Anterior cingulate cortex (tissue), 58 donors: ENCODE measurements around the gene ATF6.
"Not testable (repeated sequence)": the region's sequence is repeated elsewhere in the genome, so short reads cannot be mapped to it uniquely, and the experiment has no call there.

Experiments
- DNase-seq, 58 donors: peaks; one replicate each; lab custom pipeline; 2025; lab: John Stamatoyannopoulos, UW

ATF6 gene, protein sequence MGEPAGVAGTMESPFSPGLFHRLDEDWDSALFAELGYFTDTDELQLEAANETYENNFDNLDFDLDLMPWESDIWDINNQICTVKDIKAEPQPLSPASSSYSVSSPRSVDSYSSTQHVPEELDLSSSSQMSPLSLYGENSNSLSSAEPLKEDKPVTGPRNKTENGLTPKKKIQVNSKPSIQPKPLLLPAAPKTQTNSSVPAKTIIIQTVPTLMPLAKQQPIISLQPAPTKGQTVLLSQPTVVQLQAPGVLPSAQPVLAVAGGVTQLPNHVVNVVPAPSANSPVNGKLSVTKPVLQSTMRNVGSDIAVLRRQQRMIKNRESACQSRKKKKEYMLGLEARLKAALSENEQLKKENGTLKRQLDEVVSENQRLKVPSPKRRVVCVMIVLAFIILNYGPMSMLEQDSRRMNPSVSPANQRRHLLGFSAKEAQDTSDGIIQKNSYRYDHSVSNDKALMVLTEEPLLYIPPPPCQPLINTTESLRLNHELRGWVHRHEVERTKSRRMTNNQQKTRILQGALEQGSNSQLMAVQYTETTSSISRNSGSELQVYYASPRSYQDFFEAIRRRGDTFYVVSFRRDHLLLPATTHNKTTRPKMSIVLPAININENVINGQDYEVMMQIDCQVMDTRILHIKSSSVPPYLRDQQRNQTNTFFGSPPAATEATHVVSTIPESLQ

DNA sequence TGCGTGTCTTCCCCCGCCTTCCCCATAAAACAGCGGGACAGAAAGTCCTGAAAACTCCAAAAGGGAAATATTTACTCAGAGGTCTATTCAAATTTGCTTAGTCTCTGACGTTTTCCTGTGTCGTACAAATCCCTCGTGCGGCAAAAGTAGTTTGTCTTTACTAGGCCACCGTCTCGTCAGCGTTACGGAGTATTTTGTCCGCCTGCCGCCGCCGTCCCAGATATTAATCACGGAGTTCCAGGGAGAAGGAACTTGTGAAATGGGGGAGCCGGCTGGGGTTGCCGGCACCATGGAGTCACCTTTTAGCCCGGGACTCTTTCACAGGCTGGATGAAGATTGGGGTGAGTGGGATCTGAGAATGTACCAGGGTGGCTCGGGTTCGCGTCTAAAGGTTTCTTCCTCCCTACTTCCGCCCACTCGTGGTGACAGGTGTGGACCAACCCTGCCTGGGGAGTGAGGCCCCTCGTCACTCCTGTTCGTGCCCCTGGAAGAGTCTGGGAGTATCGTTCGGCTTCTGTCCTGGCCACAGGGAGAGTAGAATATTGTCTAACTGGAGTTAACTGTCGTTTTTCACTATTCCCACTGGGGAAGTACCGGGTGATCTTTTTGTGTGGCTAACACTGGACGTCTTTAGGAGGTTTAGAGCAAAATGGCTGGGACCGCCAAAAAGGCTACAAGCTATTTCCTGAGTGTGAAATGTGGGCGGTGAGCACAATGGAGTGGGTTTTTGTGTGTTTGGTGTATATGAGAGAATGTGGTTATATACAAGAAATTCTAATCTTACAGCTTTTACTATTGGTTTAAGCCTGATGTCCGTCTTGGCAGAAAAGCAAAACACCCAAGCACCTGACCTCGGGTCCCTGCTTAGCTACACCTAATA is at the start of gene ATF6:
TSS of gene ATF6 (plus strand) at position 219 of the 880 bp plus-strand sequence. CDS start at position 260, 41 bp downstream.
- DNase-seq: peak in 57 of 58 donors; percentile 36 to 95 (median 78)

DNA sequence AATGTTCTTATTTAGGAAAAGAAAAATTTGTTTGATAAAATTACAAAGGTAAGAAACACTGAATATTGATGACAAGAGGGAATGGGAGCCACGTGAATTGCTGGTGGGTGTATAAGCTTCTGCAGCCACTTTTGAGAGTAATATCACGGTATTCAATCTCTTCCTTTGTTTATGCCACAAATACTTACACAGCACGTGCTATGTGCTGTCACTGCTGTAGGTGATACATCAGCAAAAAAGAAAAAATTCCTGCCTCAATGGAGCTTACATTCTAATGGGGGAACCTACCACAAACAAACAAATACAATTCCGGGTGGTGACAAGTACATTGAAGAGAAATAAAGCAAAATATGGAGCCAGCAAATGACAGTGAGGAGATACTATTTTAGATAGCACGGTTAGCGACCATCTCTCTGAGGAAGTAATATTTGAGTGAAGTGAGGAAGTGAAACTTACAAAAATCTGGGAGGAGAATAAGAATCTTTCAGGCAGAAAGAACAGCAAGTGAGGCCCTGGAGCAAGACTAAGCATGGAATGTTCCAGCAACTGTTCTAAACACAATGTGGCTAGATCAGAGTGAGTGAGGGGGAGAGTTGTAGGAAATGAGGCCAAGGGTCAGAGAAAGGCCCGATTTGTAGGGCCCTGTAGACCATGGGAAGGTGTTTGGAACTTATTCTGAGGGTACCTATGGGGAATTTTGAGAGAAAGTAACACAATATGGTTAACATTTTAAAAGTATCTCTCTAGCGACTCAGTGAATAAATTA is 47.4 kb upstream of the ATF6 start:
- DNase-seq: no peak

DNA sequence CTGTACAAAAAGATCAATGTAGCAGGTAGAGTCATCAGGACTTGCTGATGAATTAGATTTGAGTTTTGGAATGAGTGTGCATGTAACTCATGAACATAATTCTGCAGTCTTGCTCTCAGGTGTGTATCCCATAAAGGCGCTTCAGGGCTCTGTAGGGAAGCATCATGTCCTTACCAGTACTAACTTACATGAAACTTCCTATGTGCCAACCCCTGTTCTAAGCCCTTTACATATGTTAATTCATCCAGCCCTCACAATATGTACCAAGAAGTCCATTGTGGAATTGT is 46.9 kb upstream of the ATF6 start:
- no peak for DNase-seq

DNA sequence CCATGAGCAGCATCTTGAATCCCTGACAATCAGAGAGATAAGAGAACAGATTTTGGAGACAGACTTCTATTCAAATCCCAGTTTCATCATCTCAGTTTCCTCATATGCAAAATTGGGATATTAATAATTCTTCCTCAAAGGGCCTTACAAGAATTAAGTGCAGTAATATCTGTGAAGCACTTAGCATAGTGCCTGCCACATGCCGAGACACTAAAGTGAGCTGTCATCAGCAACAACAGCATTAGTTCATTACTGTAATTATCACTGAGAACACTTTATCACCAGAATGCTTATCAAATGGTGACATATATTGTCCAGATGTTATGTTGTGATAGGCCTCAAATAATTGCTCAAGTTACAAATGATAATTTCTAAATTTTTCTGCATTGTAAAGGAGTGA is 45.7 kb upstream of the ATF6 start:
- no peak for DNase-seq

DNA sequence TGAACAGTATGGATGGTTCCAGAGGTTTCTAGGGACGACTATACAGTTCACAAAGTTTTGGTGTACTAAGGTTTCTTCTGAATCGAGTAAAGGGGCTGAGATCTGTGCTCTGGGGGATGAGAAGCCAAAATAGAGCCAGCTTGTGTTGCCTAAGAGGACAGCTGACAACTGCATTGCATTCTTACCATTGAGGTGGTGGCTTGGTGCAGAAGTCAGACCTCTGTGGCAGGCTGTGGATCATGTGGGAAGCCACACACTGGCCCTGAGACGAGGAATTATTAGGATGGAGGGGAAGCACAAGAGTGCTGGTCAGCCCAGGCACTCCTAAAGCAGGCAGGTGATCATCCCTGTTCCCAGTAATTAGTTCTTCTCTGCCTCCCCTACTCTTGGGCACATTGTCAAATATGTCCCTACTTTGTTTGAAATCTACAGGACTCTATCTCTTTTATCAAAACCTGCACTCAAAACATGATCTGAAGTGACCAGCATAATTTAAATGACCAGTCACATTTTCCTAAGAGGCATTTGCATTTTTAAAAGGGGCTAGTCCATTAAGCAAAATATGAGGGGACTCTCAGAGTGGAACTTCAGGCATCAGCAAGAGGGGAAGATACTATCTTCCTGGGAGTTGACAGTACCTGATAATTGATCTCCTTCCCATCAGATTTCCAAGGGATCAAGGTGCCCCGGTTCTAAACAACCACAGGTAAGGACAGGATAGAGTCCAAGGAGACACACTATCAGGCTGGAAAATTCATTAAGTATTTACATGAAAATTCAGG is 45.0 kb upstream of the ATF6 start, which contains the start of gene FCRLB:
TSS of gene FCRLB (plus strand) at position 589 of the 782 bp plus-strand sequence. CDS start 1,129 bp downstream, outside the sequence.
- DNase-seq: no peak

DNA sequence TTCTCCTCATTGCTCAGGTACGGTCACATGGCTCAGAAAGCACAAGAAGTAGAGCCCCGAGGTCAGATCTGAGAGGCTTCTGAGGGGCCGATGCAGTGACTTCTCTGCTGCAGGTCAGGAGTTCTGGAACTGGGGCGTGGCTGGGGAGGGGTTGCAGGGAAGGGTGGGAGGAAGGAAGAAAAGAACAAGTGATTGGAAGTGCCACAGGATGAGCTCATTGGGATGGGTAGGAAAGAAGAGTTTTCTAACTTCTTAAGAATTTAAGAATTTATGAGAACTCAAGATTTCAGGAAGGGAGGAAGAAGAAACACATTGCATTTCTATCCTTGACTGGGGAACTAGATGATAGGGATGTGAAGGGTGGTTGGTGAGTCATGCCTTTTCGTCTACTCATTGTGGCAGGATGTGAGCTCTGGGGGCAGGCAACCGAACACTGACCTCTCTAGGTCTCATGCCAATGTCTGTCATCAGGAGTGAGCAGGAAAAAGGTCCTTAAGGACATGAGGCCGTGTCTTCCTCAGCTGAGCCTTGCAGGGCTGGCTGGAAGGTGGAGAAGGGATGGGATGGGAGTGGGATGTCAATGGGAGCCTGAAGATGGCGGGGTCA is 44.3 kb upstream of the ATF6 start:
- no peak for DNase-seq

DNA sequence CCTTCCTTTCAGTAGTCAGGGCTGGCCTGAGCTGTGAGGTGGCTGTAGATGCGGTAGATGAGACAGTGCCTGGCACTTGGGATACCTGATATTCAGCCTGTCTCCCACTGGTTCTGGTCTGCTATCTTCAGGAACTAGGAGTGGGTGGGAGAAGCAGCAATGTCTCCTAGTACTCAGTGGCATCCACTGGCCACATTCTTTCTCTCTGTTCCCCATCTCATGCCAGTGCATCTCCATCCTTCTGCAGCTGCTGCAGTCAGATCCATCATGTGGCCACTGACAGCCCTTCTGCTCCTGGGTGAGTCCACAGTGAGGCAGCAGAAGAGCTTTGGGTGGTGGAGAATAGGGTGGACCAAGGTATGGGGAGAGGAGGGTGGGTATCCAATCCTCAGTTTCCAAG is 43.7 kb upstream of the ATF6 start:
- no peak for DNase-seq

DNA sequence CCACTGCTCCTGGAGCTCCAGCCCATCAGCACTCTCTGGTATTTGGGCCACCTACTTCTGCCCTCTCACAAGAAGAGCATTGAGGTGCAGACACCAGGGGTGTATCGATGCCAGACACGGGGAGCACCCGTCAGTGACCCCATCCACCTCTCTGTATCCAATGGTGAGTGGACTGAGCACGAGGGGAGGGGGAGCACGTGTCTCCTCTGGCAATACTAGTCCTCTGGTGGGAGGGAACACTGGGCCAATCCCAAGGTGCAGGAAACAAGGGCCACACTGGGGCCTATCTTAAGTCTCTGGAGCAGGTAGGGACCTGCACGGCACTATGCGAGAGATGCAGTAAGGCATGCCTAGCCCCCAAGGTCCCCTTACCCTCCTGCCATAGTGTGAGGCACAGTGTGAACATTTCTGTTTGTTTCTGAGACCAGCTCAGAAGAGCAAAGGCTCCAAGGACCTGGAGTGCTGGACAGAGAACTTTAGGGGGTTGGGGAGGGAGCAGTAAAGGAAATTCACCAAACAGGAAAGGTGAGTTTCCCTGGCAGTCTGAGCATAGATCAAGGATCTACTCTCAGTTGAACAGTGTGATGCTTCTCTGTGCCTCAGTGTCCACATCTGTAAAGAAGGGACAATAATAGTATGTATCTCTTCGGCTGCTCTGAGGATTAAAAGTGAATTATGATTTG is 42.5 kb upstream of the ATF6 start:
- DNase-seq: no peak

DNA sequence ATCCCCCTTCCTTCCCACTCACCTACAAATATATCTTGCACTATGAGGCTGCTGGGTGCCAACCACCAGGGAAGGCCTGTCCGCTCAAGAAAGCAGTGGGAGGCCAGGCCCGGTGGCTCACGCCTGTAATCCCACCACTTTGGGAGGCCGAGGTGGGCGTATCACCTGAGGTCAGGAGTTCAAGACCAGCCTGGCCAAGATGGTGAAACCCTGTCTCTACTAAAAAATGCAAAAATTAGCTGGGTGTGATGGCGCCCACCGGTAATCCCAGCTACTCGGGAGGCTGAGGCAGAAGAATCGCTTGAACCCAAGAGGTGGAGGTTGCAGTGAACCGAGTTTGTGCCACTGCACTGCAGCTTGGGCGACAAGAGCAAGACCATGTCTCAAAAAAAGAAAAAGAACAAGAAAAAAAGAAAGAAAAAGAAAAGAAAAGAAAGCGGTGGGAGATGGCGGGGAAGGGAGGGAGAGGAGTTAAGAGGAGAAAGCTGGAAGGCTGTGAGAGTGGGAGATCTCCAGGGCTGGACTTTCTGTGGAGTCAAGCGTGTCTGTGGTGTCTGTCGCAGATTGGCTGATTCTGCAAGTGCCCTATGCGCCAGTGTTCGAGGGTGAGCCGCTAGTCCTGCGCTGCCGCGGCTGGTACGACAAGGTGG is 40.7 kb upstream of the ATF6 start:
- not testable (repeated sequence) for DNase-seq

DNA sequence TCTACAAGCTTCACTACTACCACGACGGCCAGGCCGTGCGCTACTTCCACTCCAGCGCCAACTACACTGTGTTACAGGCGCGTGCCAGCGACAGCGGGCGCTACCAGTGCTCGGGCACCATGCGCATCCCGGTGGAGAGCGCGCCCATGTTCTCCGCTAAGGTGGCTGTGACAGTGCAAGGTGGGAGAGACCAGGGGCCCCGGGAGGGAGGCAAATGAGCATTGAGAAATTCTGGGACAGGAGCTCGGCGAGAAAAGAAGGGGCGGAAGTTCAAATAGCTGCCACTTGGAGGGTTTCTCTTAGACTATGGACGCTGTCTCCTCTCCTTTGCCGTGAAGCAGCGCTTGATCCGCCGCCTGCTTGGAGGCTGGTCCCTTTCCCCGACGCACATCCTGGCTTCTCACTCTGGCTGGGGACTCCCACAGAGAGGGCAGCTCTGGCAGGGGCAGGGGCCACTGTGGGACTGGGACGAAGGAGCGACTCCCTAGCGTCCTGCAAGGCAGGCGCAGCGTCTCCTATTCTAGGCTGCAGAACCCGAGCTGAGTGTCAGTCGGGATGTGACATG is 40.1 kb upstream of the ATF6 start:
- DNase-seq: peak in 49 of 58 donors; percentile 9 to 75 (median 43)

DNA sequence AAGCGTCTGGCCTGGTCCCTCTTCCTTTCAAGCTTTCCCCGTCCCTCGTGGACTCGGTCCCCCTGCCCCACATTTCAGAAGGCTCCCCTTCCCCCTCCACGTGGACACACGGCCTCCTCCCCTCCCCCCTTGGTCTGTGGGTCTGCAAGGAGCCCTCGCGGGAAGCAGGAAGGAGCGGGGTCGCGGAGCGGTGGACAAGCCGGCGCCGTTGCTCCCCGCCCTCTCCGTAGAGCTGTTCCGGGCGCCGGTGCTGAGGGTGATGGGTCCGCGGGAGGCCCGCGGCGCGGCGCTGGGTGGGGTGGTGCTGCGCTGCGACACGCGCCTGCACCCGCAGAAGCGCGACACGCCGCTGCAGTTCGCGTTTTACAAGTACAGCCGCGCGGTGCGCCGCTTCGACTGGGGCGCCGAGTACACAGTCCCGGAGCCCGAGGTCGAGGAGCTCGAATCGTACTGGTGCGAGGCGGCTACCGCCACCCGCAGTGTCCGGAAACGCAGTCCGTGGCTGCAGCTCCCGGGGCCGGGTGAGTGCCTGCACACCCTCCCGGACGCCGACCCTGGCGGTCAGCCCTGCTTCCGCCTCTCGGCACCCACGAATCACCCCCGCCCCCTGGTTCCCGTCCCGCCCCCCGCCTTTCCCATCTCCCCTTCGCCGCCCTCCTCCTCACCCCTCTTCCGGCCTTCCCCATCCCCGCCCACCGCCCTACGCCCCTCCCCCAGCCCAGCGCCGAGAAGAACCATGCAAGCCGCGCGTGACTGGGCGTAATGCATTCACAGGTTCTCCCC is 39.5 kb upstream of the ATF6 start:
- DNase-seq: peak; percentile 13 to 84 (median 64)

DNA sequence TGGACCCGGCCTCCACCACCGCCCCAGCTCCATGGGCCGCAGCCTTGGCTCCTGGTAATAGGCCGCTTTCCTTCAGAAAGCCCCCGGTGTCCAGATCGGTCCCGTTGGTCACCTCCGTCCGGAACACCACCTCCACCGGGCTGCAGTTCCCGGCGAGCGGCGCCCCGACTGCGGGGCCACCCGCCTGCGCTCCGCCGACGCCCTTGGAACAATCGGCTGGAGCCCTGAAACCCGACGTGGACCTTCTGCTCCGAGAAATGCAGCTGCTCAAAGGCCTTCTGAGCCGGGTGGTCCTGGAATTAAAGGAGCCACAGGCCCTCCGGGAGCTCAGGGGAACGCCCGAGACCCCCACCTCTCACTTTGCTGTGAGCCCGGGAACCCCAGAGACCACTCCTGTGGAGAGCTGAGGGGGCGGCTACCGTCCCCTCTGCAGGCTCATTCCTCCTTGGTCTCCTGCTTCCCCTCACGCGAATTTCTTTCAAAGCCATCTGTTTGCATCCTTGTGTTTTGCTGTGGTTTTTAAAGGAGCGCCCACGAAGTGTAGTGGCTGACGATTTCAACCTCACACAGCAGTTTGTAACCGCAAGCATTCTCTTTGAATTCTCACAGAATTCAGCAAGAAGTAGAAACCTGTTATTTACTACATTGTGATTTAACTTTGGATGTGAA is 38.7 kb upstream of the ATF6 start:
- peak in 7 of 58 donors; percentile 12 to 70 (median 33) for DNase-seq

DNA sequence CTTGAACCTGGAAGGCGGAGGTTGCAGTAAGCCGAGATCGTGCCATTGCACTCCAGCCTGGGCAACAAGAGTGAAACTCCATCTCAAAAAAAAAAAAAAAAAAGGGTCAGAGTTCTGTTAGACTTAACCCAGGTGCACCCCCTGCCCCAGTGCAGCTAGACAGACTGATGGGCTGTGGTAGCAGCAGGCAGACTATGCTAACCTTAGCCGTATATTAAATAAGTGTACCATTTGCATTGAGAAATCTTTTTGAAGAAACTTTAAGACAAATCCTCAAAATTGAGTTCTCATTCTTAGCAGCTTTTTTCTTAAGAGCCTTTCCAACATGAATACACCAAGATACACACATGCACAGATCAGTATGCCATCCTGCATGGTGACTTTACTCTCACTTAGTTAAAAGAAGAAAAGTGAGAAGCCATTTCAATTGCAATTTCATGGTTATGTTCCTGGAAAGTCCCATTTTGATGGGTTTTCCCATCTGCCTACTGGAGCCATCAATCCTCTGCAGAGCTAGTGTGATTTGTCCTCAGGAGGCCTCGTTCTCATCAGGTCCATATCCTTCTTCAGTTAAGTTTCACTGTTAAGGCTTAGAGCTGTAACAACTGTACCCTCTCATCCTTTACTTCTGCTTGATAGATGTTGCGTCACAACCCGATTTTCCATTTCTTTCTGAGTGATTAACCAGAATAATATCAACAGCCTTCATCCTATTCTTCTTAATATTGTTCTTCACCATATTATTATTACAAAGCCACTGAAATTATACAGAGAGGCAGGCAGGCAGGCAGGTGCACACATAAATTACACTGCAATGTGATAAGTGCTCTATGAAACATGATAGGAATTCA is 37.5 kb upstream of the ATF6 start:
- DNase-seq: no peak

DNA sequence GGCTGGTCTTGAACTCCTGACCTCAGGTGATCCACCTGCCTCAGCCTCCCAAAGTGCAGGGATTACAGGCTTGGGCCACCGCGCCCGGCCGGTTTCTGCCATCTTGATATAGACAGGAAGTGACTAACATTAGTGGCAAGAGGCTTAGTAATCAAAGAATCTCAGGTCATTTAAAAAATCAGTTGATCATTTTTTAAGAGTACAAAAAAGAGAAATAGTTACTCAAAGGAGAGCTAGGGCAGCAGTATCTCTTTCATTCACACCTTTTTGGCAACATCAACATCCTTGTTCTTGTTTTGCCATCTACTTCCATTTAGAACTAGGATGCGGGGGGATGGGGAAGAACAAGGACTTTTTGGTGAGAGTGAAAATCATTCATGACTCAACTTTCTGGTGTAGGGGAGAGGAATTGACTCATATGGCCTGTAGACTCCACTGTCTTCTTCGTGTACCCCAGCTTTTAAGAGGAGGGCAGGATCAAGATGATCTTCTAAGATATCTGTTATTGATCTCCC is 36.0 kb upstream of the ATF6 start:
- no peak for DNase-seq

DNA sequence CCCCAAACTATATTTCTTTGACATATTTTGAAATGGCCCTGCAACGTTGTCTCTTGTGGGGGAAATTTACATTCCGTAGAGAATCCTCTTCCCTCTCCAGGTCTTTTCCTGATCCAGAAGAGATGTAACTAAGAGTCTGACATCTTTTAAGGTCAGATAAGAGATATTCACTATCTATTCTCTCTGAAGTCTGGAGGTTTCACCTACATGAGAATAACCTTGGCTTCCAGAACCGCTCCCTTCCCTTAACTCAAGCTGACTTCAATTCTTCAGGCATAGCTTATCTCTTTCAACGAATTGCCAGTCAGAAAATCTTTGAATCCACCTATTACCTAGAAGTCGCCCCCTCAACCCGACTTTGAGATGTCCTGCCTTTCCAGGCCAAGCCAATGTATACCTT is 34.9 kb upstream of the ATF6 start:
- DNase-seq: no peak
